K562 (cell line): Measurements from ENCODE around the gene ANP32B. TPM values are rescaled to one million over a fixed set of nuclear protein-coding genes. Genes with fewer than 3 reads are reported as not detected.
A peak's percentile ranks its signal among the peaks of the same experiment; 100 is the strongest.

ENCODE experiments used
- ATF7 ChIP-seq: fragments of 450-650 bp; IDR thresholded peaks from 2 replicates; pipeline ENCODE4 v1.7.1; 2014; ENCODE audit warnings: mild to moderate bottlenecking, moderate library complexity
- BMI1 ChIP-seq: fragments of 150-350 bp; IDR thresholded peaks from 2 replicates; pipeline ENCODE4 v1.6.1; 2014; ENCODE audit warnings: low read length
- CBX1 ChIP-seq: sonication (generic); IDR thresholded peaks from 2 replicates; pipeline ENCODE4 v1.6.1; 2016; ENCODE audit warnings: antibody characterized with exemption, low read depth, mild to moderate bottlenecking
- CBX2 ChIP-seq: fragments of 200-600 bp; sonication (generic); IDR thresholded peaks from one replicate; pipeline ENCODE4 v1.6.1; 2012; ENCODE audit warnings: mild to moderate bottlenecking, low read length, inconsistent platforms; ENCODE audit not compliant: insufficient read depth, poor library complexity, severe bottlenecking
- CEBPG ChIP-seq, 3 experiments: fragments of 200-800 bp in 1 of 3; sonication (Bioruptor generic) in 1 of 3; sonication (generic) in 1 of 3; formaldehyde crosslinking in 1 of 3; IDR thresholded peaks in 2 of 3; conservative IDR thresholded peaks in 1 of 3; 2 replicates each; pipeline versions ENCODE4 v1.6.1 to v1.8.0; 2016 to 2022; ENCODE audit warnings: missing compliant biosample characterization in 2 of 3, missing genetic modification characterization in 2 of 3, mild to moderate bottlenecking in 1 of 3, missing genetic modification reagents in 1 of 3
- DEAF1 ChIP-seq: fragments of 450-650 bp; formaldehyde crosslinking; IDR thresholded peaks from 2 replicates; pipeline ENCODE4 v1.4.0; 2020; ENCODE audit warnings: mild to moderate bottlenecking, moderate library complexity
- ESRRA ChIP-seq: fragments of 450-650 bp; IDR thresholded peaks from 2 replicates; pipeline ENCODE4 v1.6.1; 2014; ENCODE audit warnings: low read depth, mild to moderate bottlenecking, moderate library complexity, borderline replicate concordance
- HDAC3 ChIP-seq: fragments of 450-650 bp; IDR thresholded peaks from 2 replicates; pipeline ENCODE4 v1.6.1; 2018; ENCODE audit warnings: borderline replicate concordance, mild to moderate bottlenecking, moderate library complexity; ENCODE audit not compliant: partially characterized antibody
- KLF6 ChIP-seq: fragments of 250-450 bp; sonication (Bioruptor Pico); IDR thresholded peaks from 2 replicates; pipeline ENCODE4 v1.4.0; 2020; ENCODE audit warnings: mild to moderate bottlenecking, moderate library complexity, borderline replicate concordance
- MTA1 ChIP-seq: fragments of 450-650 bp; IDR thresholded peaks from 2 replicates; pipeline ENCODE4 v1.6.1; 2017; ENCODE audit warnings: borderline replicate concordance
- NKRF ChIP-seq: fragments of 450-650 bp; IDR thresholded peaks from 2 replicates; pipeline ENCODE4 v1.6.1; 2016; ENCODE audit warnings: borderline replicate concordance
- RBM22 ChIP-seq: fragments of 200-400 bp; formaldehyde crosslinking; IDR thresholded peaks from 2 replicates; pipeline ENCODE4 v1.6.1; 2018; ENCODE audit warnings: low read length, low read depth; ENCODE audit not compliant: poor library complexity, severe bottlenecking
- SAFB2 ChIP-seq: fragments of 200-400 bp; formaldehyde crosslinking; IDR thresholded peaks from 2 replicates; pipeline ENCODE4 v1.6.1; 2018; ENCODE audit warnings: borderline replicate concordance, low read length, low read depth, moderate library complexity; ENCODE audit not compliant: severe bottlenecking
- SP2 ChIP-seq: IDR thresholded peaks from 2 replicates; pipeline ENCODE4 v1.6.1; 2011; ENCODE audit warnings: mild to moderate bottlenecking, low read depth, low read length, moderate library complexity; ENCODE audit not compliant: poor library complexity, severe bottlenecking; ENCODE audit errors: extremely low read depth
- TAF15 ChIP-seq: fragments of 200-400 bp; formaldehyde crosslinking; IDR thresholded peaks from 2 replicates; pipeline ENCODE4 v1.6.1; 2017; ENCODE audit warnings: mild to moderate bottlenecking, low read depth, low read length, moderate library complexity
- TARDBP ChIP-seq: fragments of 450-650 bp; IDR thresholded peaks from 2 replicates; pipeline ENCODE4 v1.6.1; 2016
- TRIM25 ChIP-seq: fragments of 450-650 bp; IDR thresholded peaks from 2 replicates; pipeline ENCODE4 v1.7.0; 2016; ENCODE audit warnings: borderline replicate concordance
- ZNF217 ChIP-seq: sonication (generic); formaldehyde crosslinking; IDR thresholded peaks from 2 replicates; pipeline ENCODE4 v1.8.0; 2022; ENCODE audit warnings: mild to moderate bottlenecking, missing genetic modification reagents
- ZNF23 ChIP-seq: fragments of 250-450 bp; sonication (Bioruptor Pico); IDR thresholded peaks from 2 replicates; pipeline ENCODE4 v1.4.0; 2020; ENCODE audit warnings: mild to moderate bottlenecking
- ZNF239 ChIP-seq: fragments of 250-450 bp; sonication (Bioruptor Pico); IDR thresholded peaks from 2 replicates; pipeline ENCODE4 v1.4.0; 2020; ENCODE audit warnings: mild to moderate bottlenecking
- ZNF3 ChIP-seq: fragments of 250-450 bp; sonication (Bioruptor Pico); IDR thresholded peaks from 2 replicates; pipeline ENCODE4 v1.5.0; 2021; ENCODE audit warnings: mild to moderate bottlenecking, moderate library complexity
- ZNF764 ChIP-seq: fragments of 250-450 bp; sonication (Bioruptor Pico); IDR thresholded peaks from 2 replicates; pipeline ENCODE4 v1.4.0; 2020; ENCODE audit warnings: low read depth, mild to moderate bottlenecking, moderate library complexity
- polyA plus RNA-seq, 8 experiments: library from polyadenylated mRNA; depleted of rRNA in 4 of 8; stranded (reverse) in 5 of 8; unstranded in 3 of 8; fragments of >200 nt; fragmentation: Nextera tagmentation in 2 of 8; fragmentation: Illumina TruSeq in 1 of 8; extraction: Ambion mirVana in 2 of 8; extraction: Trizol in 1 of 8; gene quantifications; 2 replicates each; pipeline versions ENCODE4 v1.2.1 to v1.2.3, GENCODE V29; 2011 to 2014; ENCODE audit warnings: inconsistent platforms in 1 of 8, missing spikeins in 1 of 8
- total RNA-seq, 7 experiments: library from RNA; depleted of rRNA in 6 of 7; stranded (reverse); fragments of >200 nt in 6 of 7; fragmentation: Illumina TruSeq in 2 of 7; extraction: Trizol in 2 of 7; gene quantifications; 2 replicates each; pipeline versions ENCODE4 v1.2.1 to v1.2.3, GENCODE V29; 2011 to 2021; ENCODE audit warnings: low replicate concordance in 1 of 7

The ANP32B gene
- total and polyA plus RNA-seq, 9 of the 15 experiments (the other 6 are each of a cell fraction or from before 2014, with no cell fraction given): 68.9 to 815 (median 141) TPM

GRCh38 chr9:98056269-98057137 lies 73.4 kb downstream of the ANP32B start, which contains the start of gene NANS (continued):
- TF ChIP-seq ZNF239: no peak
- TF ChIP-seq RBM22: peak; percentile 91
- TF ChIP-seq NKRF: peak; percentile 71; the same call in 1 of the 2 replicates
- peak; percentile 37 for TF ChIP-seq SP2
- no peak for TF ChIP-seq DEAF1 (CRISPR knock-in tag)
- TF ChIP-seq CBX1: no peak
- TF ChIP-seq SAFB2: no peak
- TF ChIP-seq KLF6 (CRISPR knock-in tag): no peak
- TF ChIP-seq CBX2: no peak
- TF ChIP-seq ZNF23 (CRISPR knock-in tag): no peak
- TF ChIP-seq ZNF217: no peak
- no peak for TF ChIP-seq ZNF764 (CRISPR knock-in tag)
- TF ChIP-seq TRIM25: no peak
- TF ChIP-seq CEBPG (CRISPR knock-in tag; IDR thresholded peaks at IDR 0.05): no peak
- no peak for TF ChIP-seq CEBPG (tag; conservative IDR thresholded peaks at IDR 0.05 in 1 of 2, IDR thresholded peaks at IDR 0.05 in 1 of 2)
- TF ChIP-seq TARDBP: no peak
- no peak for TF ChIP-seq BMI1
- TF ChIP-seq ZNF3 (CRISPR knock-in tag): no peak
- no peak for TF ChIP-seq MTA1
- TF ChIP-seq HDAC3: no peak
- peak; percentile 49; the same call in 1 of the 2 replicates for TF ChIP-seq ATF7
- peak; percentile 31; the same call in 1 of the 2 replicates for TF ChIP-seq ESRRA
- TF ChIP-seq TAF15: no peak
